Activated CD8-positive, alpha-beta memory T cell treated with anti-CD3 and anti-CD28 coated beads for 1 hour (primary cell): ENCODE data around the gene FARP2.
"Not testable (repeated sequence)": the region's sequence is repeated elsewhere in the genome, so short reads cannot be mapped to it uniquely, and the experiment has no call there.

Experiments used
- DNase-seq, 2 donors: peaks; one replicate each; pipeline ENCODE4 v3.0.0-alpha.2; 2020; ENCODE audit warnings: low read depth in 1 of 2; ENCODE audit errors: extremely low read depth in 1 of 2

FARP2 gene

GRCh38 chr2:241359481-241360045 is 3.5 kb downstream of the FARP2 start:
- DNase-seq: no peak

DNA sequence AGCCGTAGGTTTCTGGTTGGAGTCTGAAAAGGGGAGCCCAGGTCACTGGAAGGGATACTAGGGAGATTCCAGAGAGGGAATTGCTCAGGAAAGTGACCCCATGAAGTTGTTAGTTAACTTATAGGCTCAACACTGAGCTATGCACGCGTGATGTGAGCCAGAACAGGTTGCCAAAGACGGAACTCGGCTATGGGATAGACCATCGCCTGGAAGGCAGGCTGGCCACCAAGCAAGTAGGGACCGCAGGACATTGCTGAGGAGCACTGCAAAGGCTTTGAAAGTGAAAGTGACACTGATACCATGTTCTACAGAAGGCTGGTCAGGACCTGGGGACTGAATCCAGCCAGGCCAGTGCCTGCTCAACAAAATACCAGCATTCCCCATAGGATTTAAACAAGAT is 7.3 kb downstream of the FARP2 start:
- no peak for DNase-seq

DNA sequence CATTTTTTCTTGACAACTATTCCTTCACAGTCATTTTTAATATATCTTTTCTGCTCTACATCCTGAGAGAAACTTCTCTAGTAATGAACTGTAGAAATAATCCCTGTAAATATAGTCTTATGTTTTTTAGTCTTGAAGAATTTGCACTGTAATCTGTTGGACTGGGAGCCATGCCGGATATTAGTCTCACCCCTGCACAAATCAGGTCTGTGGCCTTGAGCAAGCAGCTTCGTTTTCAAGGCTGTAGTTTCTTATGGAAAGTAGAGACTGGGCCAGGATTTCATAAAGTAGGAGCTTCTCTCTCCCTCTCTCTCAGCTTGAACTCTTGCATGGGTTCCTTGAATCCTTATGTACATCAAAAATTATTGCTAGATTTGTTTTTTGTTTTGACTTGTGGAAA is 8.7 kb downstream of the FARP2 start:
- no peak for DNase-seq

GRCh38 chr2:241366678-241367077 is 10.6 kb downstream of the FARP2 start:
- no peak for DNase-seq

GRCh38 chr2:241368643-241369042 is 12.6 kb downstream of the FARP2 start:
- DNase-seq: no peak

DNA sequence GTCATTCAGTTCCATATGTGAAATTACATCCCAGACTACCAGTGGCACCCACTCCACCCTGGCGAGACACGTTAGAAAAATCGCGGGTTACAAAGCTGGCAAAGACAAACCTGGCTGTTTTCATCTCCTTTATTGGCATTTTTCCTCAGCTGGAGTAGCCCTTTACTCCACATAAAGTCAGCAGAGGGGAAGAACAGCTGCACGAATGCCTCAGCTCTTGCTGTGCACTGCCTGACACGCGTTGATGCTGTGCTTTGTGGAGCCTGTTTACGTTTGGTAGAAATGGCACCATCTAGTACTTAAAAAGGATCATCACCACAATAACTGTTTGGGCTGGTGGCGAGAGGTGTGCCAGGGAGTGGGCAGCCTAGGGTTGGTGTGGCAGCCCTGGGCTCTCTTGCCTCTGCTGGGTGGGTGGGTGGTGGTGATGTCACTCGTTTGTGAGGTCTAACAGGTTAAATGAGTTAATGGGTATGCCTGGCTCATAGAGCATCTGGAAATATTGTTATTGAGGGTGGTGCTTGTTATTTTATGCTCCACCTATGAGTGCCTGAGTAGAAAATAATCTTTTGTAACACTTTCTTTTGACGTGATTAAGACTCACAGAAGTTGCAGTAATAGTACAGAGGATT is 16.4 kb downstream of the FARP2 start:
- DNase-seq: no peak

- no peak for DNase-seq
Measured at GRCh38 chr2:241373446-241373845, 17.4 kb downstream of the FARP2 start.

DNA sequence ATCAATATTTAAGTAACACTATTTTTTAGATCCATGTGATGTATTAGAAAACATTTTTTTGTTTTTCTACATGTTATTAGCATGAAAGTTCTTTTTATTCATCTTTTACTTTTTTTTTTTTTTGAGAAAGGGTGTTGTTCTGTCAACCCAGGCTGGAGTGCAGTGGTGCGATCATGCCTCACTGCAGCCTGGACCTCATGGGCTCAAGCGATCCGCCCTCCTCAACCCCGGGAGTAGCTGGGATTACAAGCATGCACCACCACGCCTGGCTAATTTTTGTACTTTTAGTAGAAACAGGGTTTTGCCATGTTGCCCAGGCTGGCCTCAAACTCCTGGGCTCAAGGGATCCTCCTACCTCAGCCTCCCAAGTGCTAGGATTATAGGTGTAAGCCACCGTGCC is 17.8 kb downstream of the FARP2 start:
- not testable (repeated sequence) for DNase-seq

- no peak for DNase-seq
Measured at GRCh38 chr2:241375300-241375699, 19.2 kb downstream of the FARP2 start.

DNA sequence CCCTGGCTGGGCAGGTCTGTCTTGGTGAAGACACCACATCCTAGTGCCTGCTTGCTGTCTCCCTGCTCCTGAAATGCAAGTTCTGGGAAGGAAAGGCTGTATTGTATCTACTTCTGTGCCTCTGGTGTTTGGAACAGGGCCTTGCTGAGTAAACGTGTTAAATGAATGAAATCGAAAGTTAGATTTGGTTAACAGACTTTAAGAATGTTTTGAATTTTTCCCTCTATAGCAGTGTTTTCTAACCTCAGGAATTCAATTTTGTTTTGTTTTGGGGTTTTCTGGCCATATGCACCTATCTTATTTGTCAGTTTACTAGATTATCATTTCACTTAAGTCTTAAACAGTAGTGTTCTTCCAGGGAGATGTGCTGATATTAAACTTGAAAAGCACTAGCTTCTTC is 20.7 kb downstream of the FARP2 start:
- no peak for DNase-seq

DNA sequence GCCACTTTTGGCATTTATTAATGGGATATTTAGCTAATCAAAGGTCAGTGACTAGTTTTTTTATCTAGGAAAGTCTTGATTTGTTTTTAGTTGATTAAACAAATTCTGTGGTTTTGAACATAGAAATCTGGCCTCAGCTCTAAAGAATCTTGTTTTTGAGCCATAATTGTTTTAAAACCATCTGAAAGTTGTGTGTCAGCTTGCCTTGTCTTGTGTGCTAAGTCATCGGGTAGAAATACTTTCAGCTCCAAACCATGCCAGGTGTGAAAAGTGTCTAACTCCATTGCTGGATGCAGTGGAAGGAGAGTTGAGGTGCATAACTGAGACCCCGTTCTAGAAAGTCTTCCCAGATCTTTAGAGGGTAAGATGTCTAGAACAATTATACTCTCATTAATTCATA is 22.7 kb downstream of the FARP2 start:
- no peak for DNase-seq

DNA sequence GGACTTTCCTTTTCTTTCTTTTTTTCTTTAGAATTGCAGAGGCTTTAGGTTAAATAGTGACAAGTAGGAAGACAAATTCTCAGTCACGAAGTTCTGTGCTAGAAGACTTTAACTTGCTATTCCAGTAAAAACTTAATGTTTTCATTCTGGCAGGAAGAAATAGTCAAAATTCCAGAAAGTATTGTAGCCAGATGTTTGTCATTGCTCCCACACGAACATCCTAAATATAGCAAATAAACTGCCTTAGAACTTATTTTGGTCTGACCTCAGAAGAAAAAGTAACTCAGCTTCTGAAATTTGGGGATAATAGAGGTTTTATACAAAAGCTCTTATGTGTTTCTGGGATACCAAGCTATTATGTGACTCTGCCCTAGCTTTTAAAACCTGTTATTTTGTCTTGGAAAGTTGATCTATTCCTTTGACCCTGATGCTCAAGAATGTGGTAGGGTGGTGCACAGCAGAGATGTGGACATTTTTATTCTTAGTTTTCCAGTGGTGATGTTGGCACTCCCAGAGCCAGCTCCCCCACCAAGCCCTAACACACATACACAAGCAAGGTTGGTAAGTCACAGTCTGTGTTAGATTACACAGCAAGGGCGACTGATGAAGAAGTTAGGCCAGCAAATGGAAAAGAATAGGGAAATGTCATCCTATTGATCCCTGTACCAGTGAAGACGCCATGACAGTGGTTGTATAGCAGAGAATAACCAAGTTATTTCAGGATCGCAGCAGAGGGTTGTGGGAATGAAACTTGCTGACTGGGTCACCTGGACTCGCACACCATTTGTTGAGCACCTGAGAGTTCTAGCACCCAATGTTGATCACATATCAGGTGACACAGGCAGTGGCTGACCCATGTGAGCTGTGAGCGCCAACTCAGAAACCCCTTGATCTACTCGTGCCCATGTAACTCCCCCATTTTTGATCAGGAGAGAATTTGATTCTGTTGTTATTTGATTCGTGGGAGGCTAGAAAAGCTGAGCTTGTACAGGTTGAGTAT is 23.7 kb downstream of the FARP2 start:
- no peak for DNase-seq

DNA sequence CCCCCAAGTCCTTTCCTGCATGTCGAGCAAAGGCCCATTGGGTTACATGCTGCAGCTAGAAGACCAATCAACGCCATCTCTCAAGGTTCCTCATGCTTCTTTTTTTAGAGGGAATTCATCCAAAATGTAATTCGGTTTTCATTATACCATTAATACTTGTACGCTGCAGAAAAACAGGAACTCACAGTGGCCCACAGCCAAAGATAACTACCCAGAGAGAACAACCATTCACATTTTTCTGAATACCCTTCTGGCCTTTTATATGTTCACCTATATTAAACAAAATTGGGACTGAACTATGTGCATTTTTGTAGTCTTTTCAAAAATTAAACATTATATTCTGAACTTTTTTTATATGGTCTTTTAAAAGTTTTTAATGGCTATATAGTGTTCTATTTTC is 25.8 kb downstream of the FARP2 start:
- no peak for DNase-seq

GRCh38 chr2:241385450-241385849 is 29.4 kb downstream of the FARP2 start:
- DNase-seq: not testable (repeated sequence)

DNA sequence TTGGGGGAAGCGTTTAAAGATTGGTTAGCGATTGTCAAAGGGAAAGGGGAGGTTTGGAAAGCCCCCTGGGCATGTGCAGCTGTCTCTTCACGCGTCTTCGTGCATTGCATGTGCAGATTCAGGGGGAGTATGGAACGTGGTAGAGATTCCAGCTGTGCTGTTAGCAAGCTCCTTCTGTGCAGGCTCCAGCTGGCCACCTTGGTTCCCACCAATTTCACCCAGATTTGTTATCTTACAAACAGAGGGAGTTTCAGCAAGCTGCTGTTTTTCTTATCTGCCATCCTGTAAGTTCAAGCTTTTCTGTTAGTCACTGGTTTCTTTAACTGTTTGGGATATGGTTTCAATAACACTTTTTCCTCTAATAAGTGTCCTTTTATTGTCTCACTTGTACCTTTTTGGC is 30.4 kb downstream of the FARP2 start:
- no peak for DNase-seq

DNA sequence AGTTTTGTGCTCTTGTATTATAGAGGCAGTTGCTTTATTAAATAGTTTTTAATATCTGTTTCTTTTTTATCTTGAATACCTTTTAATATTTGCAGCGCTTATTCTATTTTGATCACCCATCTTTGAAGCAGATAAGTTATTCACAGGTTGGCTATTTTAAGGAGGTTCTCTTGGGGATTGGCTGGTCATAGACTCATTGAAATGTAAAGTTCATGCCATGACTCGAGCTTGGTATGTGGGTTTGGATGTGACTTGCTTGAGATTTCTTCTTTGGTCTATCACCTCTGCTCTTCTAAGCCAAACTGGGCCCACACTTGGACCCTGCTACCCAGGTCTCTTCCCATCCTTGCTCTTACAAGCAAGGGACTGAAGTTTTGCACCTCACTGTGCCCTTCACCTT is 33.6 kb downstream of the FARP2 start:
- DNase-seq: no peak

- DNase-seq: no peak
Measured at GRCh38 chr2:241390301-241391206, 34.5 kb downstream of the FARP2 start.

- DNase-seq: no peak
Measured at GRCh38 chr2:241391892-241392665, 36.0 kb downstream of the FARP2 start.

GRCh38 chr2:241392753-241393152 is 36.7 kb downstream of the FARP2 start:
- not testable (repeated sequence) for DNase-seq
